GM19468 (cell line): ENCODE measurements around the gene CRABP1.
"Not testable (repeated sequence)": the region's sequence is repeated elsewhere in the genome, so short reads cannot be mapped to it uniquely, and the experiment has no call there.

Source experiments
- ATAC-seq: cut with Tn5 transposase; IDR thresholded peaks from one replicate; pipeline ENCODE4 v1.9.1; 2021; ENCODE audit warnings: mild to moderate bottlenecking, moderate library complexity, moderate number of reproducible peaks; ENCODE audit not compliant: unreplicated experiment; ENCODE audit errors: extremely low read depth

CRABP1 gene

DNA sequence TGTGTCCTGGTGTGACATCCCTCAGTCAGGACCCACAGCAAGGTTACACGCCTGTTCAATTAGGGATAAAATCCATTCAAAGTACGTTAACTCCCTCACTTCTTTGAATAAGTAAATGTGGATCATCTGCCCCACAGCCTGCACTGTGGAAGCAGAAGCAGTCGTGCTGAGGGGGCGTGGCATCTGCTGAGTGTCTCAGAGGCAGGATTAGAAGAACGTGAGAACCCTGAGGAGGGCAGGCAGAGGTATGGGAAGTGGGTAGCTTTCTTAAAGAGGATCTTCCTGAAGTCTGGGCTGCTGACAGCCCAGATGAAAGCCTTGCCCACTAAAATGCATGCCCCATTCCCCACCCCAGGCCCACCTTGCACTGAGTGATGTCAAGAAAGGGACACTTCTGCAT is 28.5 kb downstream of the CRABP1 start:
- ATAC-seq: no peak

- no peak for ATAC-seq
Measured at GRCh38 chr15:78369161-78369560, 29.0 kb downstream of the CRABP1 start.

- ATAC-seq: no peak
Measured at GRCh38 chr15:78370013-78370412, 29.9 kb downstream of the CRABP1 start.

- ATAC-seq: no peak
Measured at GRCh38 chr15:78372880-78373279, 32.7 kb downstream of the CRABP1 start.

DNA sequence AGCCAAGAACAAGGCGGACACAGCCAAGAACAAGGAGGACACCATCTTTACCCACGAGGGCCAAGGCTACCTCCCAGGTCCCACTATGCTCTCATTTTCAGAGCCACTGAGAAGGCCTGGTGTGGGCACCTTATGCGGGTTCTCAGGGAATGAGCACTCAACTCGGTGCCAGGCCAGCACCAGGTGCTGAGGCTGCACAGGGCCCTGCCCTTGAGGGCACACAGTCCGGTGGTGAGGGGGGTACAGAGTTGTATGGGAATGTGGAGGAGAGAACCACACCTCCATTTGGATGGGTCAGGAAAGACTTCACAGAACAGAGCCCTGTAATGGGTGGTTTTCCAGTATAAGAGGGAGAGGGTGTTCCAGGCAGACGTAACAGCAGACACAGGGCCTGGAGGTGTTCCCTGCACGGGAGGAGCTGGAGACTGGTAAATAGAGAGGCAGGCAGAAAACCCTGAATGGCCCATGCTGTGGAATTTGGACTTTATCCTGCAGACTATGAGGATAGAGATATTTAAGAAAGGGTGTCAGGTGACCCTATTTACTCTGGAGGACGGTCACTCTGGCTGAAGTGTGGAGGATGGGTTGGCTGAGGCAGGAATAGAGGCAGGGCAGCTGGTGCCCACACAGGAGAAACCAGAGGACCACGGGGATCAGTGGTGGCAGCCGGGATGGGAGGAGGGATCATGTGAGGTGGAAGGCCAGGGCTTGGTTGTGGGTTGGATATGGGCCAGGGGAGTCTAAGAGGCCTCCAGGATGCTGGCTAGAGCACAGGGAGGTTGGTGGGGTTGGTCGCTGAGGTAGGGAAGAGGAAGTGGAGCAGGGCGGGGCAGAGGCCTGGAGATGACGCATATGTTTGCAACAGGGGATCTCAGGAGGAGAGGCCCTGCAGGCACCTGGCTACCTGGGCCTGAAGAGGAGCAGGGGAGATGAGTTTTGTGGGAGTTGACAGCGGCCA is 34.6 kb downstream of the CRABP1 start:
- no peak for ATAC-seq

GRCh38 chr15:78380143-78380542 is 40.0 kb downstream of the CRABP1 start:
- ATAC-seq: not testable (repeated sequence)

- no peak for ATAC-seq
Measured at GRCh38 chr15:78382114-78382880, 42.1 kb downstream of the CRABP1 start.

DNA sequence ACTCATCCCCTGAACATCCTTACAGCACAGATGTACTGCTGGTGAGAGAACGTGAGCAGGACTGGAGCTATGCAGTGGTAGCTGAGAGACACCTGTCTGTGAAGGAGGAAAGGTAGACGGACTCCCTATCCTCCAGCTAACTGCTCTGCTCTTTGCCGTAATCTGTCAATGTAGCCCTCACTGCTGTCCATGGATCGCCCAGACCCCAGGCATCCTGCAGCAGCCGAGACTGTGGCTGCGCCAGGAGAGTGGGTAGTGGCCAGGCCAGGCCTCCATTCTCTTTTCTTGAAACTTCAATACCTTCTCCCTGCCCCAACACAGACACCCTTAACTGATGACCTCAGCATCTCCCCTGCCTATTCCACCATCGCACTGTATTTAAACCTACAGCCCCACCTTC is 44.5 kb downstream of the CRABP1 start:
- ATAC-seq: no peak

DNA sequence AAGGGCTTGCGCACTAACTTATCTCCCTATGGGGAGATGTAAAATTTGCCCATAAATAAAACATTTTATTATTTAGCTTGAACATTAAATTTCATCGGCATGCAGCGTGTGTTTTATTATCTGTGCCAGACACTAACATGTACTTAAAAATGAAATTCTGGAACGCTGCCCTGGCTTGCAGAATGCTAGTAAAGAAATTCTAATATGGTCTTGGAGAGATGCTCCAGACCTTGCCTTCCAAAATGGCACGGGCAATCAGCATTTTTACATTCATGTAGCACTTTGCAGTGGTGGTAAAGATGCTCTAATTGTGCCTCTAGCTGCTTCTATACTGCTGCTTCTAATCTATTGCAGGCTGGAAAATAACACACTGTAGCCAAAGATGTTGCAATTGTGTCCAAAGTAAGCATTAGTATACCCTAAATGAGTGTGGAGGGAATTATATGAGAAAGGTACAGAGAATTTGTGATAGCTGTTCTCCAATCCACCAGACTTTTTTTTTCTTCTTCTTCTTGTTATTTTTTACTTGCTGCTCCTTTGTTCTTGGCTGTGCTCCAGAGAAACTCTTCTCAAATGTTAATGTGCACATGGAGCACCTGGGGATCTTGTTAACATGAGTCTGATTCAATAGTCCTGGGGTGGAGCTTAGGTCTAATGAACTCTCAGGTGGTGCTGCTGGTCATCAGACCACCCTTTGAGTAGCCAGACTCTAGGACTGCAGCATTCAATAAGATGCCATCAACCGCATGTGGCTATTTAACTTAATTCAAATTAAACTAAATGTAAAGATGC is 47.3 kb downstream of the CRABP1 start:
- ATAC-seq: no peak

GRCh38 chr15:78388865-78389264 is 48.7 kb downstream of the CRABP1 start:
- ATAC-seq: no peak

GRCh38 chr15:78389322-78389721 is 49.2 kb downstream of the CRABP1 start:
- no peak for ATAC-seq

- ATAC-seq: no peak
Measured at GRCh38 chr15:78389738-78390137, 49.6 kb downstream of the CRABP1 start.

GRCh38 chr15:78390242-78390641 is 50.1 kb downstream of the CRABP1 start:
- no peak for ATAC-seq

DNA sequence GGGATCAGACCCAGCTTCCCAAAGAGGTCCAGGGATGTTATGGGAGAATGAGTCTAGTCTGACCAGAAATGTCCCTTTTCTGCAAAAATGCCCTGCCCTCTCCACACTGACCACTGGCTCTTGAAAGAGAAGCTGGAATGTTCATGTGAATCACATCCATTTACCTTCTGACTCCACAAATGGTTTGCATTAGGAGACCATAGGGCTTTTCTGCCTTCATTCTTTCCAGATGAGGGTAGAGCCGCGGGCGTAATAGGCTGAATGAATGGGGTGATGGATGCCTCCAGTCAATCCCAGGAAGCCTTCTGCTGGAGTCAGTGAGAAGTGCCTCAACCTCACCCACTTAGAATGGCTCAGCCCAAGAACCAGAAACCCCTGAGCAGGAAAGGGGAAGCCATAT is 50.7 kb downstream of the CRABP1 start:
- ATAC-seq: no peak

DNA sequence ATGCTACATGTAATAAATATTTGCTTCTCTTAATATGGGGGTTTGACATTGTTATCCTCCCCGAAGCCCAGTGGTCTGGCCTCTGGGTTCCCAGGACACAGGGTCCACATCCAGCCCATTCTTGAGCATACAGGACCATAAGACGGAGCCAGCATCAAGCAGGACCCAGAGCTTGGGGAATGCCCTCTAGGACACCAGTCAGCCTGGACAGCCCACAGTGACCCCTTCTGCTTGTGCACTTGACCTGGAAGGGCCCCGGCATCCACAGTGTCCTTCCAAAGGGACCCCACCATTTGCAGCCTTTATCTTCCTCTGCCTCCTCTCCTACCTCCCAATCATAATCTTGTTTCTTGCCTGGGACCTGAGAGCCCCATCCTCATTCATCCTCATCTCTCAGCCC is 51.6 kb downstream of the CRABP1 start:
- no peak for ATAC-seq

GRCh38 chr15:78392430-78392829 is 52.3 kb downstream of the CRABP1 start:
- no peak for ATAC-seq

DNA sequence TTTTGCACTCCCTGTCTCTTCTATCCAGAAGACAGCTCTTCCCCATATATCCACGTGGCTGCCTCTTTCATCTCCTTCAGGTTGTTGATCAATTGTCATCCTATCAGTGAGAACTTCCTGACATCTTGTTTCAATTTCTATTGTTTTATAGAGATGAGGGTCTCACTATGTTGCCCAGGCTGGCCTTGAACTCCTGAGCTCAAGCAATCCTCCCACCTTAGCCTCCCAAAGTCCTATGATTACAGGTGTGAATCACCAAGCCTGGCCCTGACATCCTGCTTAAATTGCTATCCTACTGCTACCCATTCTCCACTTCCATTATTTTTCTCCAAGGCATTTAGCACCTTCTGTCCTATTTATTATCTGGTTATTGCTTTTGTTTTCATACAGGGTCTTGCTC is 53.0 kb downstream of the CRABP1 start:
- ATAC-seq: no peak

GRCh38 chr15:78394026-78394425 is 53.9 kb downstream of the CRABP1 start:
- ATAC-seq: no peak

- ATAC-seq: no peak
Measured at GRCh38 chr15:78394981-78395616, 54.9 kb downstream of the CRABP1 start.

DNA sequence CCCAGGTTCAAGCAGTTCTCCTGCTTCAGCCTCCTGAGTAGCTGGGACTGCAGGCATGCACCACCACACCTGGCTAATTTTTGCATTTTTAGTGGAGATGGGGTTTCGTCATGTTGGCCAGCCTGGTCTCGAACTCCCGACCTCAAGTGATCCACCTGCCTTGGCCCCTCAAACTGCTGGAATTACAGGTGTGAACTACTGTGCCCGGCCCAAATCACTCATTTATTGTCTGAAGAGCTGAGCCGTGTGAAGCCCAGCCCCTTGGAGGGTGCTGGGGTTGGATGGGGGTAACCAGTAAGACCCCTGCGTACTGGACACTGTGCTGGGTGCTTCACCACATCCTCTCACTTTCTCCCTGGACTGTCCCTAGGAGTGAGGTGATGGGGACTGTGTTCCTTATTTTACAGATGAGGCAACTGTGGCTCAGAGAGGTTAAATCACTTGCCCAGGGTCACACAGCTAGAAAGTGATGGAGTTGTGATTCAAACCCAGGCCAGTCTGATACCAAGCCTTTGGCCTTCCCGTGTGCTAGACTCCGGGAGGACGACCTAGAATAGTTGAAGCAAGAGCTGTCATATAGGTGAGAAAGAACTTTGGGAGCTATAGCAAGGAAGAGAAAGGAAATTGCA is 56.1 kb downstream of the CRABP1 start:
- no peak for ATAC-seq
